GM19035 (cell line): Measurements from ENCODE around the gene STRIP1.

Experiments used
- ATAC-seq: cut with Tn5 transposase; IDR thresholded peaks from one replicate; pipeline ENCODE4 v1.9.1; 2021; ENCODE audit not compliant: unreplicated experiment

The STRIP1 gene

GRCh38 chr1:110034451-110035235 is at the start of gene STRIP1:
Gene STRIP1, plus strand, starts transcription at chr1:110034624. Its CDS starts 14 bp downstream, at chr1:110034638.
- ATAC-seq = peak; percentile 89

GRCh38 chr1:109985247-109986053 is 49.0 kb upstream of the STRIP1 start:
- ATAC-seq = no peak

- no peak for ATAC-seq
These were observed 48.4 kb upstream of the STRIP1 start for GRCh38 chr1:109986054-109986444.

GRCh38 chr1:109988349-109988914 is 46.0 kb upstream of the STRIP1 start:
- ATAC-seq = no peak

- ATAC-seq = no peak
These were observed 44.7 kb upstream of the STRIP1 start for GRCh38 chr1:109989506-109990301.

GRCh38 chr1:109990302-109990653 is 44.1 kb upstream of the STRIP1 start:
- ATAC-seq = no peak

GRCh38 chr1:109991400-109991925 is 43.0 kb upstream of the STRIP1 start:
- ATAC-seq = no peak

- no peak for ATAC-seq
These were observed 40.5 kb upstream of the STRIP1 start for GRCh38 chr1:109993885-109994284.

- no peak for ATAC-seq
These were observed 39.8 kb upstream of the STRIP1 start for GRCh38 chr1:109994654-109995053.

GRCh38 chr1:109995536-109995935 is 38.9 kb upstream of the STRIP1 start:
- ATAC-seq = no peak

- no peak for ATAC-seq
These were observed 37.9 kb upstream of the STRIP1 start for GRCh38 chr1:109996476-109996875.

- no peak for ATAC-seq
These were observed 37.1 kb upstream of the STRIP1 start for GRCh38 chr1:109997204-109997866.

- no peak for ATAC-seq
These were observed 36.6 kb upstream of the STRIP1 start for GRCh38 chr1:109997867-109998229.

- ATAC-seq = no peak
These were observed 31.7 kb upstream of the STRIP1 start for GRCh38 chr1:110002695-110003094.

GRCh38 chr1:110003747-110004428 is 30.5 kb upstream of the STRIP1 start:
- ATAC-seq = peak; percentile 54

- ATAC-seq = no peak
These were observed 29.8 kb upstream of the STRIP1 start for GRCh38 chr1:110004583-110004982.

- no peak for ATAC-seq
These were observed 28.5 kb upstream of the STRIP1 start for GRCh38 chr1:110005971-110006370.

GRCh38 chr1:110006516-110006915 is 27.9 kb upstream of the STRIP1 start:
- no peak for ATAC-seq

GRCh38 chr1:110007046-110007830 is 27.2 kb upstream of the STRIP1 start:
- ATAC-seq = no peak
